ENCODE measurements around the gene THOC1.
"Not testable (repeated sequence)": the region's sequence is repeated elsewhere in the genome, so short reads cannot be mapped to it uniquely, and the experiment has no call there.

THOC1 gene

GRCh38 chr18:267688-268552, at the start of gene THOC1:
Gene THOC1, minus strand, starts transcription at chr18:268047. Its CDS starts 28 bp downstream, at chr18:268019.
- peak; percentile 98 for DNase-seq

GRCh38 chr18:317618-318017, 49.8 kb upstream of the THOC1 start:
- no peak for DNase-seq

GRCh38 chr18:316393-316792, 48.5 kb upstream of the THOC1 start:
- no peak for DNase-seq

GRCh38 chr18:313931-314330, 46.1 kb upstream of the THOC1 start:
- DNase-seq = no peak

GRCh38 chr18:312415-312814, 44.6 kb upstream of the THOC1 start:
- no peak for DNase-seq

- DNase-seq = no peak
These were observed 42.2 kb upstream of the THOC1 start for GRCh38 chr18:310042-310441.

GRCh38 chr18:308086-308485, 40.2 kb upstream of the THOC1 start:
- DNase-seq = not testable (repeated sequence)

GRCh38 chr18:306608-307255, 38.9 kb upstream of the THOC1 start:
- no peak for DNase-seq

GRCh38 chr18:305003-305501, 37.2 kb upstream of the THOC1 start:
- peak; percentile 53 for DNase-seq

GRCh38 chr18:303607-304006, 35.8 kb upstream of the THOC1 start:
- DNase-seq = no peak

GRCh38 chr18:303011-303410, 35.2 kb upstream of the THOC1 start:
- no peak for DNase-seq

GRCh38 chr18:302097-302496, 34.2 kb upstream of the THOC1 start:
- DNase-seq = no peak

GRCh38 chr18:297936-298335, 30.1 kb upstream of the THOC1 start:
- DNase-seq = no peak

GRCh38 chr18:295756-296490, 28.1 kb upstream of the THOC1 start:
- DNase-seq = no peak

GRCh38 chr18:294566-294965, 26.7 kb upstream of the THOC1 start:
- DNase-seq = peak; percentile 67

- no peak for DNase-seq
These were observed 25.7 kb upstream of the THOC1 start for GRCh38 chr18:293536-293935.

- DNase-seq = no peak
These were observed 24.4 kb upstream of the THOC1 start for GRCh38 chr18:292271-292670.

- not testable (repeated sequence) for DNase-seq
These were observed 22.1 kb upstream of the THOC1 start for GRCh38 chr18:289970-290369.

- no peak for DNase-seq
These were observed 21.2 kb upstream of the THOC1 start for GRCh38 chr18:289026-289425.

- peak; percentile 73 for DNase-seq
These were observed 18.9 kb upstream of the THOC1 start for GRCh38 chr18:286515-287310.

- DNase-seq = no peak
These were observed 18.0 kb upstream of the THOC1 start for GRCh38 chr18:285817-286216.

- no peak for DNase-seq
These were observed 7.6 kb upstream of the THOC1 start for GRCh38 chr18:275486-275885.

GRCh38 chr18:274313-274712, 6.5 kb upstream of the THOC1 start:
- DNase-seq = peak; percentile 4
